GM18951 (cell line): ENCODE data around the gene ID3.
A peak's percentile ranks its signal among the peaks of the same experiment; 100 is the strongest.

Experiments used
- POLR2A ChIP-seq: IDR thresholded peaks from 4 replicates; pipeline ENCODE4 v1.6.1; 2011; ENCODE audit warnings: mild to moderate bottlenecking; ENCODE audit not compliant: insufficient read length, insufficient read depth; ENCODE audit errors: extremely low read depth
- in situ Hi-C: fragments of 300-500 bp; cut with MboI; formaldehyde crosslinking; loops from one replicate; pipeline ENCODE4 v1.12.0; 2022; ENCODE audit warnings: low sequenced_read_pairs, mixed read lengths, inconsistent platforms; ENCODE audit not compliant: unreplicated experiment

The ID3 gene

GRCh38 chr1:23556635-23557470 is 2.4 kb downstream of the ID3 start:
- in situ Hi-C loops, result loop anchor here (10.0 kb wide), 1 partner anchor 58 kb away; no protein-coding TSS in a partner anchor
- TF ChIP-seq POLR2A, result peak; percentile 11

DNA sequence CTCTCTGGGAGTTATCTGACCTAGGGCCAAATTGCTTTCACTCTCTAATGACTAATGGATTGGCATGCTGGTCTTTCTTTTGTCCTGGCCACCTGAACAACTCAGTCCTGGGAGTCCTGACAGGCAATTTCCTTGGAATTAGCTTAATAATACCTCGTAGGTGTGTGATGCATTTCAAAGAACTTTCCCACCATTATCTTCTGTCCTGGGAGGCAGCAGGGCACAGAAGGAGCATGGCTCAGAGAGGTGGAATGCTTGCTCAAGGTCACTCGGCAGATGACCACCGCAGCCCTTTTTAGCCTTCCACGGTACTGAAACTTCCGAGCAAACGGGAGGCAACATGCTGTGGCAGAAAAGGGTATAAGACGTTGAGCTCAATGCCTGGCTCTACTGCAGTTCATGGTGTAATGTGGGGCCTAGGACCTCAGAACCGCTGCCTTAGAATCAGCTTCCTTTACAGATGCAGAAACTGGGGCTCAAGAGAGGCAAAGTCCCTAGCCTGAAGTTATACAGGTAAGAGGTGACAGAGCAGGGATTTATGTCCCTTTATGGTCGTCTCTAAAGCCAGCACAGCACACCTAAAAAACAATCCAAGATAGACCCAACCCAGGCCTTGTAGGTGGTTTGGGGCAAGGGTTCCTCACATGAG is 3.2 kb downstream of the ID3 start:
- in situ Hi-C loops, result loop anchor here (10.0 kb wide), 1 partner anchor 59 kb away; no protein-coding TSS in a partner anchor
- TF ChIP-seq POLR2A, result no peak

DNA sequence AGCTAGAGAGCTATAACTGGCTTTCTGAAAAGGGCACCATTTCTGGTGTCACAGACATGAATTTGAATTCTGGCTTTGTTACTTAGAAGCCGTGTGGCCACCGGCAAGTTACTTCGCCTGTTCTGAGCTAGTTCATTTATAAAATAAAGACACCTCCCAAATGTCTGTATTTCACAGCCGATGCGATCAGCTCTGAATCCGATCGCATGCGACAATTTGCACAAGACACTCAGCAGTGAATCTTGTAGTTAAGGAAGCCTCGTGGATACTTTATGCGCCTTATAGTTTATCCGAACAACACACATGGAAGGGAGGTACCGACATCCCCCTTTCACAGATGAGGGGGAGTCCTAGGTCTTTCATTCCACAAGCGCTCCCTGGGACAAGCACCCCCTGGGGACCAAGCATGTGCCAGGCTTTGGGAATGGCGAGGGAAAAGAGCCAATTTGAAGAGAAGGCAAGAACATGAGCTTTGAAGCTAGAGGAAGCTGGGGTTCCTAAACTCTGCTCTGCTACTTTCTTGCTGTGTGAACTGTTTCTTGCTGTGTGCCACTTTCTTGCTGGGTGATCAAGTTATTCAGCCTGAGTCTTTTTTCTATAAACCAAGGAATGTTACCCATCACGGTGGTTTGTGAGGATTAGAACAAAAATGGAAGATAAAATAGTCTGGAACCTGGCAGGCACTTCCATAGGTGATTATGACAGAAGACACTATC is 3.9 kb downstream of the ID3 start:
- in situ Hi-C loops, result loop anchor here (10.0 kb wide), 1 partner anchor 59 kb away; no protein-coding TSS in a partner anchor
- no peak for TF ChIP-seq POLR2A

- in situ Hi-C loops, result loop anchor here (5.0 to 10.0 kb wide), 2 partner anchors 60 to 83 kb away; no protein-coding TSS in a partner anchor
- TF ChIP-seq POLR2A, result peak; percentile 82
Measured at GRCh38 chr1:23554481-23555269, 4.6 kb downstream of the ID3 start.

GRCh38 chr1:23554127-23554480 is 5.2 kb downstream of the ID3 start:
- in situ Hi-C loops, result loop anchor here (5.0 to 10.0 kb wide), 2 partner anchors 61 to 83 kb away; no protein-coding TSS in a partner anchor
- TF ChIP-seq POLR2A, result no peak

DNA sequence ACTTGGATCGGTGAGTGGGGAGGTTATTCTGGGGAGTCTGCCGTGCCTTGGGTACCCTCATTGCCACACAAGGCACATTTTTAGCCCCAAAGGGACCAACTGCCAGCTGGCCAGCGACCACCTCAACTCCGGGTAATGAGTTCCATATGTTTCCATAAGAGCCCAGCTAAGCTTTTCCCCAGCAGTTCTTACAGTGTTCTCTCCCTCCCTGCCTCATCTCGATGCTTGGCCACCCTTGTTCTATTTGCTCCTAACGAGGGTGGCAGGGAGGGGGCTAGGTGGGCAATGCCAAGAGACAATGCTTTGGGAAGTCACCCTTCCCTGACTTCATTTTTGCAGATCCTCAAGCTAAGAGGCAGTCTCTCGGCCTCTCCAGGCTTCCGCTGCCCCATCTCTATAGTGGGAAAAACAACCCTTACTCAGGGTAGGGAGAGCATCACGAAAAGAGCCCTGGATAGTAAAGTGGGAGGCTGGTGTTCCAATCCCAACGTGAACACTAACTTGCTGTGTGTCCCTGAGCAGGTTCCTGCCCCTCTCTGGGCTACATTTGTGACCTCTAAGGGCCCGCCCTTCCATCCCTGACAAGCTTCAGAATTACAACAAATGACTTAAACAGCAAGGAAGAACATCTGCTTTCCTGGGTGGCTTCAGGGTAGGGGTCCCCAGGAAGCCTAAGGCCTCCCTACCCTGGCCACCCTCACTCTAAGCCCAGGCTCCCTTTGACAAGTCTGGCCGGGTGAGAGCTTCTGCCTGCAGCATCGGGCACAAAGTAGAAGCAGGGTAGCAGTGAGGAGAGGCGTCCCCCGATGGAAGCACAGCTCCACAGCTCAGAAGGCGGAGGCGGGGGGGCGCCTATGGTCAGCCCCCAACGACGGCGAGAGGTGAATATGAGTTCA is 5.8 kb downstream of the ID3 start:
- no peak for TF ChIP-seq POLR2A
- in situ Hi-C loops, result loop anchor here (5.0 to 10.0 kb wide), 2 partner anchors 61 to 84 kb away; no protein-coding TSS in a partner anchor

DNA sequence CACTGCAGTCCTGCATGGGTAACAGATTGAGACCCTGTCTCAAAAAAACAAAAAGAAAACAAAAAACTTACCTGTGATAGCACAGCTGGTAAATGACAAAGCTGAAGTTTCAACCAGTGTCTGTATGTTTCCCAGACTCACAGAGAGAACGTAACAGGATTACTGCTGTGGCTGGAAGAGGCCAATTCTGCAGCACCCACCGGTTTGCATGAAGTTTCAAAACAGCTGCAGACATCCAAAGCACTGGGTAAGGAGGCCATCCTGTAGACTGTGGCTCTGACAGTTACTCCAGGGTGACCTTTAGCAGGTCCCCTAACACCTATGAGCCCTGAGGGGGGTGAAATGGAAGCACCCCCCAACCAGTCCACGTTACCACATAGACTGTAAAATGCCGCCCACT is 7.5 kb downstream of the ID3 start:
- in situ Hi-C loops, result loop anchor here (5.0 to 10.0 kb wide), 2 partner anchors 63 to 85 kb away; no protein-coding TSS in a partner anchor
- TF ChIP-seq POLR2A, result no peak

DNA sequence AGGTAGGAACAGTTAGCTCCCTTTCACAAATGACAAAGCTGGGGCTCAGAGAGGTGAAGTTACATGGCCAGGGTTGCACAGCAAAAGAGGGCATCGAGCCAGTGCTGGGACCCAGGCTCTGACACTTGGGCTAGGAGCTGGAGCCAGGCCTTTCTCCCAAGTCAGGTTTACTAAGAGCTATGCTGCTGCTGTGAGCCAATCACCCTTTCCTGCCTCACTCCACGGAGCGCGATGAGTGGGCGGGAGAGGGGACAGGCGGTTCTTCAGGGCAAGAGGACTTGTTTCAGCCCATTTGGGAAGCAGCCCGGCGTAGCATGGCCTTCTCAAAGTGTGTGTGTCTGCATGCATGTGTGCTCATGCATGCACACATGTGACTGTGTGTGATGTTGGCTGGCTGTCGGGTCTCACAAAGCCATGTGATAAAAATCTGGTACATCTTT is 10.6 kb downstream of the ID3 start:
- in situ Hi-C loops, result no loop called here
- TF ChIP-seq POLR2A, result no peak

GRCh38 chr1:23546897-23547584 is 12.3 kb downstream of the ID3 start:
- in situ Hi-C loops, result no loop called here
- no peak for TF ChIP-seq POLR2A

DNA sequence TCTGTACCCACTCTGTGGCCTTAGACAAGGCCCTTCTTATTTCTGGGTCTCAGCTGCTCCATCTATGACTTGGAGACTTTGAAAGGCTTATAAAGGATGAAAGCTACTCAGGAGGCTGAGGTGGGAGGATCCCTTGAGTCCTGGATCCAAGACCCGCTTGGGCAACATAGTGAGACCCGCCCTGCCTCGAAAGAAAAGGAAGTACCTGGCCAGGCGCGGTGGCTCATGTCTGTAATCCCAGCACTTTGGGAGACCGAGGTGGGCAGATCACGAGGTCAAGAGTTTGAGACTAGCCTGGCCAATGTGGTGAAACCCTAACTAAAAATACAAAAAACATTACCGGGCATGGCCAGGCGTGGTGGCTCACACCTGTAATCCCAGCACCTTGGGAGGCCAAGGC is 13.4 kb downstream of the ID3 start:
- in situ Hi-C loops, result no loop called here
- TF ChIP-seq POLR2A, result no peak
